ENCODE measurements around the gene WDR75. TPM values are rescaled to one million over a fixed set of nuclear protein-coding genes. Genes with fewer than 3 reads are reported as not detected.

WDR75 gene
- total and polyA plus RNA-seq, 2 of the 13 experiments (the other 11 are each of a cell fraction or from before 2014, with no cell fraction given), result 63.0 to 74.1 TPM

- 0 out of 2 replicates have a peak, but pooled peaks have one; percentile 2 for TF ChIP-seq PAXIP1 (CRISPR knock-in tag; conservative IDR thresholded peaks at IDR 0.05)
- TF ChIP-seq IKZF1 (IDR thresholded peaks at IDR 0.05), result no peak
- 0 out of 2 replicates have a peak, but pooled peaks have one; percentile 10 for TF ChIP-seq ATF1 (CRISPR knock-in tag; IDR thresholded peaks at IDR 0.05)
- TF ChIP-seq FOXA1 (IDR thresholded peaks at IDR 0.05), result peak; percentile 87
- TF ChIP-seq FOXA1 (CRISPR knock-in tag; IDR thresholded peaks at IDR 0.05), result peak; percentile 89
- TF ChIP-seq ATF6 (CRISPR knock-in tag; conservative IDR thresholded peaks at IDR 0.05), result no peak
- no peak for TF ChIP-seq SCMH1 (CRISPR knock-in tag; IDR thresholded peaks at IDR 0.05; ENCODE audit: borderline replicate concordance)
- no peak for TF ChIP-seq SOX13 (IDR thresholded peaks at IDR 0.05)
- TF ChIP-seq SOX13 (CRISPR knock-in tag; conservative IDR thresholded peaks at IDR 0.05 in 1 of 2, IDR thresholded peaks at IDR 0.05 in 1 of 2), result peak in 1 of 2 experiments; percentile 28; a peak in 1 of 4 replicates
- TF ChIP-seq ZBTB46 (CRISPR knock-in tag; IDR thresholded peaks at IDR 0.05; ENCODE audit: borderline replicate concordance), result no peak
- TF ChIP-seq PBX2 (CRISPR knock-in tag; IDR thresholded peaks at IDR 0.05), result no peak
- no peak for TF ChIP-seq DMAP1 (CRISPR knock-in tag; IDR thresholded peaks at IDR 0.05)
- TF ChIP-seq ATF5 (CRISPR knock-in tag; IDR thresholded peaks at IDR 0.05; ENCODE audit: low read depth), result no peak
- no peak for TF ChIP-seq XBP1 (CRISPR knock-in tag; IDR thresholded peaks at IDR 0.05)
- TF ChIP-seq SKI (IDR thresholded peaks at IDR 0.05; ENCODE audit: partially characterized antibody), result no peak
- no peak for TF ChIP-seq ZNF350 (CRISPR knock-in tag; IDR thresholded peaks at IDR 0.05; ENCODE audit: borderline replicate concordance, low read depth)
- no peak for TF ChIP-seq ZBTB3 (CRISPR knock-in tag; IDR thresholded peaks at IDR 0.05; ENCODE audit: borderline replicate concordance, low read depth)
- no peak for TF ChIP-seq ZNF660 (CRISPR knock-in tag; IDR thresholded peaks at IDR 0.05; ENCODE audit: borderline replicate concordance, low read depth)
- TF ChIP-seq KDM4B (CRISPR knock-in tag; IDR thresholded peaks at IDR 0.05), result no peak
Measured at GRCh38 chr2:189521699-189522434, 80.6 kb downstream of the WDR75 start (continued).
